ENCODE data around the gene MTURN.
A peak's percentile ranks its signal among the peaks of the same experiment; 100 is the strongest.

The MTURN gene

GRCh38 chr7:30136117-30136731 is 1.4 kb downstream of the MTURN start:
- DNase-seq: no peak

GRCh38 chr7:30136743-30137485 is 2.1 kb downstream of the MTURN start:
- no peak for DNase-seq

DNA sequence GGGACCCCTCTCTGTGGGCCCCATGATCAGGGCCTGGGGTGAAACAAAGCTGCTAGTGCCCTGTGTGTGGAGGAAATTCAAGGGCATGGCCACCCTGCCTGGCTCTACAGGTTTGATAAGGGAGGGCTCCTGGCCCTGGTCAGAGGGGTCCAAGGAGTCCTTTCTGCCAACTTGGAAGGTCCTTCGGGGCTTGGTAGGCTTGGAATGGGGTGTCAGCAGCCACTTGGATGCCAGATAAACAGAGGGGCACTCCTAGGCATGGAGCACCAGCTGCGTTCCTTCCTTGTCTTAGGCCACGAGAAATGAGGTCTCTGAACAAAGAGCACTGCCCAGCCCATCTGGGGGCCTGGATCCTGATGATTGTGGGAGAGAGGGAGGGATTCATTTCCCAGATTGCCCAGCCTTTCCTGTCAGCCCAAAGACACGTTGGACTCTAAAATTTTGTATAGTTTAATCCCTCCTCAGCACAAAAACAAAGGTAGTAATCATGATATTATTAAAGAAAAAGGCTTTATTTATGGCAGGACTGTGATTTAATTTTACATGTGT is 5.1 kb downstream of the MTURN start:
- DNase-seq: no peak

- no peak for DNase-seq
Measured at GRCh38 chr7:30140456-30140855, 5.7 kb downstream of the MTURN start.

DNA sequence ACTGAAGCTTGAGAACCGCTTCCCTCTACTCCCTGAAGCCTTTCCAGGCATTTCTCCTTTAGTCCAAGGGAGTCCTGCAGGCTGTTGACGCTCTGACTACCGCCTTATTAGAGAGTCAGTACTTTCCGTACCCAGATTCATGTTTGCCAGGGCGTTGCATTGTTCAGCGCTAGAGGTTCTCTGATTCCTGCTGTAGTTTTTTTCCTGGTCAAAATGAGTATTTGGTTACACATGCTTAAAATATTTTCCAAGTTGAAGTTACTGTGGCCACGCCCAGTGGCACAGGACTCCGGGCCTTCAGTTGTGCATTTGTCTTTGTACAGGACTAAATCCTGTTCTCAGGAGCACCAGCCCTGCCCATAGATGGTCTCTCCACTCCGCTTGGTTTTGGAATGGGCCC is 7.9 kb downstream of the MTURN start:
- DNase-seq: no peak

DNA sequence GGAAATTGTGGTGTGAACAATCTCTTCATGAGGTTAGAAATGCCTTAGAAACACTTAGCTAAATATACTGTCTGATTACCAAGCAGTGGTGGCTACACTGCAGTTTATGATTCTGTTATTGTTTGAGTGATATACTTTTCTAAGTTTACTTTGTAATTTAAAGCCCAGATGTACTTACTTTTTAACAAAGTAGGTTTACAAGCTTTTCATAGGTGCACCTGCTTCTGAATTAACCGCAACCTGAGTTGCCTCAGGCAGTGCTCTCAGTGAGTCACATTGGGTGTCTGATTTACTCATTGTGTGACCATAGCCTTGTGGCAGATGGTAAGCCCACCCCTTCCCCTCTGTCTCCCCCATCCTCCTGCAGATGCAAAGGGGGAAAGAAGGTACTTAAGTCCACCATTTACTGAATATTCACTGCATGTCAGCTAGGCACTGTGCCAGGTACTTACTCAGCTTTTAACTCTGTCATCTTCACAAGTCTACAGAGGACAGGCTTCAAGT is 9.0 kb downstream of the MTURN start:
- DNase-seq: no peak

GRCh38 chr7:30144657-30145306 is 10.0 kb downstream of the MTURN start:
- no peak for DNase-seq

DNA sequence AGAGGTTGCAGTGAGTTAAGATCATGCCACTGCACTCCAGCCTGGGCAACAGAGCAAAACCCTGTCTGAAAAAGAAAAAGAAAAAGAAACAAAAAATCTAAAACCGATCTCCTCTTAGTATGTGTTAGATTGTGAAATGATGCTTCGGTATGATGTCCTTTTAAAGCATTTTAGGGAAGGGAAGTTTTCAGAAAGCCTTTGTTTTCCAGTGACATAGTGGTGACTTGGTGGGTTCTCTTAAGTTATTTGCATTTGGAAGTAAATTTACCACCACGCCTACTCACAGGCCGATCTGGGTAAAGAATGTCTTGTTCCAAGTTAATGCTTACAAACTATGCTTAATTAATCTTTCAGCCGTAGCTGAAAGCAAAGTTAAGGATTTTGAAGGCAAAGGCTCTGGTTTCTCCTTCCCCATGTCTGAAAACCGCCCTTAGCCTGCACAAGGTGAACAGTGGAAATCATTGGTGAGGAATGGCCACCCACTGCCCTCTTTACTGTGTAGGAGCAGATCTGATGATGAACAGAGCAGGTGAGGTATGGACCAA is 10.7 kb downstream of the MTURN start:
- DNase-seq: no peak

DNA sequence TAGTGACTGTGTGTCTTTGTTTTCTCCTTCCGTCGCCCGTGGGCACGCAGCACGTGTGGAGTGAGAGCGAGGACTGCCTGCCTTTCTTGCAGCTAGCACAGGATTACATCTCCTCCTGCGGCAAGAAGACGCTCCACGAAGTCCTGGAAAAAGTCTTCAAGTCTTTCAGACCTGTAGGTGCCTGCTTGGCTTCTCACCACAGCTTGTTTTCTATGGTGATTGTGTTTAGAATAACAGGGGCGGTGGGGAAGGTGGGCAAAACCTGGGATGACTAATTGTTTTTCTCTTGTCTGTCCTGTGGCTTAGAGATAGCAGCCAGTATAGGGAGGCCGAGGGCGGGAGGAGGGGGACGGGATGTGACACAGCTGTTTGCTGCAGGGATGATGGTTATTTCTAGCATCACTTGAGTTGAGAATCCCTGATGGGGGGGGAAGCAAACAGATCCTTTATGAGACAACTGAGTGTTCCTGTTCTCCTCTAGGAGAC is 11.4 kb downstream of the MTURN start:
- peak; percentile 42 for DNase-seq

DNA sequence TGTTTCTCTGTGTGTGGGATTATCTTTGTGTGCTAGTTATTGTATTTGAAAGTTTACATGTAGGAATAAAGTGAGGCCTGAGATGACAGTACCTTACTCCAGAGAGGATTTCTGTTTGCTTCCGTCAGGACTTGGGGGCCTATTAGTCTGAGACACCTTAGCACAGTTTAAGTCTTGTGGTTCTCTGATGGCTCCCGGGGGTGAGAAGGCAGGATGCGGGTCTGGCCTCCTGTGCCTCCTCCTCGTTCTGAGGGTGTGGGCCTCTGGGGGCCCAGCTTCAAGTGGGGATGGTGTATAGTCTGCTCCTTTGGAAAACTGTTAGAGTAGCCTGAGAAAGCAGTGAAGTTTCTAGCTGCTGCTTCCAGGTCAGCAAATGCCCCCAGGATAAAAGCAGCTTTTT is 12.4 kb downstream of the MTURN start:
- DNase-seq: no peak

DNA sequence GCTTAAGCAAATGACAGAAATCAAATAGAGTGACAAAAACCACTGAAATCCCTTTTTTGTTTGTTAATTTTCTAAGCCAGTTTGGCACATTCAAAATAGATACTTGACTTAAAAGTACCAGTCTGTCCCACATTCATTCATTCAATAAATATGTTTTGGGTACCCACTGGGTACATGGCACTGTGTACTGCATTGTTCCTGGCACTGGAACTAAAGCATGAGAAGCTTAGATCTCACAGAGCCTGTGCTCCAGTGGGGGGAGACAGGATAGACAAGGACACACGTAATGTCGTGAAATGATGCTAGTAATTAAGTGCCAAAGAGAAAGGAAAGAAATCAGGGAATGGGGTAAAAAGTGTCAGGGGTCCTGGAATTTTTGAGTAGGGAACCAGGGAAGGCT is 13.0 kb downstream of the MTURN start:
- no peak for DNase-seq

- DNase-seq: no peak
Measured at GRCh38 chr7:30148426-30148825, 13.6 kb downstream of the MTURN start.

GRCh38 chr7:30148951-30149459 is 14.2 kb downstream of the MTURN start:
- no peak for DNase-seq

DNA sequence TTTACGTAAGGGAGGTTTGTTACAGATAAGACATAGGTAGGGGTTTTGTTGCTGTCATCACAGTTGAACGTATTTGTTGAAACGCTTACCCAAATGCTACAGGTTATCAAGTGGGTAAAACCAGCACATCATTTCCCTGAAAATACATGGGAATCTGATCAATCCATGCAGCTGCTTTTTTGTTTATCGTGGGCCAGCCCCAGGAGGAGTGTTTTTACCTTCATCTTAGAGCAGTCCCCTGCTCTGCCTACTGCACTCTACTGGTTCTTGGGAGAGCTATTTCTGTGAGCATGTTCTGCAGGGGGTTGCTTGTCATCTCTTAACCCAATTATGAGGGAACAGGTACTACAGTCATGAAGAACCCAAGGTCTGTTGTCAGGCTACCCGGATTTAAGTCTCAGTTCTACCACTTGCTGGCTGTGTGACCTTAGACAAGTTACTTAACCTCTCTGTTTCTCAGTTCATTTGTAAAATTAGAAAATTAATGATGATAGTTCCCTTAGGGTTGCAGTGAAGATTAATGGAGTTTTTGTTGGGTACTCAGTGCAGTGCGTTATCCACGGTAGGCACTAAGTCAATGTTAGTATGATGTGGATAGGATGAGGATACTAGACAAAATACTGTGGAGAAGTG is 15.0 kb downstream of the MTURN start:
- no peak for DNase-seq

GRCh38 chr7:30150711-30151110 is 15.9 kb downstream of the MTURN start:
- DNase-seq: no peak

DNA sequence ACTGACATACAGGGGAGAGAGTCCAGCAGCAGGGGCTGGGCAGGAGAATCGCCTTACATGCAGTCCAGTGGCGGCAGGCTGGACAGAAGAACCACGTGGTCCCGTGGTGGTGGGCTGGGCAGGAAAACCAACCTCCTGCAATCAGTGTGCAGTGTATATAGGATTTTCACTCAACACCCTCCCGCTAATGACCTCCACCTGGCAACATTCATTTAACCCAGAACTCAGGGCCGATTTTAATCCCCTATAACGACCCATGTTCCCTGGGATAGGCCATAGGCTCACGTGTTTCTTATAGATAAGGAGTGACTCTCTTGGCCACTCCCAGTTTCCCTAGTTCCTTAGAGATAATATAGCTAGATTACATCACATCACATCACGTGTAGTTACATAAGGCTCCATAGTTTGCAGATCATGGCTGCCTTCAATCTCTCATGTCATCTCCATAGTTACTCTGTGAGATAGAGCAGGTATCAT is 19.4 kb downstream of the MTURN start:
- DNase-seq: no peak

DNA sequence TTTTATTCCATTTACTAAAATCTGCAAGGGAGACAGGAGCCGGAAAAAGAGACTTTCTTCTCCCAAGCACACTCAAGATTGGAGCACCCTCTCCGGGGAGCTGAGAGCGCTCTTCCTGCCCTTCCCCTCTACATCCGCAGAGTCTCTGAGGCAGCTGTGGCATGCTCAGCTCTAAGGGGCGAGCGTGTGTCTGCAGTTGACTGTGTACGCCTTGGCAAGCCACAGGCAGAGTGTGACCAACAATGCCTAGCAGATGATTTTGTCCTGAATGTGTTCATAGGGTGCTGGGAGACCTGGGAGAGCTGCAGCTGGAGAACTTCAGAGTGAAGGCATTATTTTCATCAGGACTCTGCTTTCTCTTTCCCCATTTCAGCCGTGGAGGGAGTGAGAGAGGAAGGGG is 20.7 kb downstream of the MTURN start:
- DNase-seq: no peak

DNA sequence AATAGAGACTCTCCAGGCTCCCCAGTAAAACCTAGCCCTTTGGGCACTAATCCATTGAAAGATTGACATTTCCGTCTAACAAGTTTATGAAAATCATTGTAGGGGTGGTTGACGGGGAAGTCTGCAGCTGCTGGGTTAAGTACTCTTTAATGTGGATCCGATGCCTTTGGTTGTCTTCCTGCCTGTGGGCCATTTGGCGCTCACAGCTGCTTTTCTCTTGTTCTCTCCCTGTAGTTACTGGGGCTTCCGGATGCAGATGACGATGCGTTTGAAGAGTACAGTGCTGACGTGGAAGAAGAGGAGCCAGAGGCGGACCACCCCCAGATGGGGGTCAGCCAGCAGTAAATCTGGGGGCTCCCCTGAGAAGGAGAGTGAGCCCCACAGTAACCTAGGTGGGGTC is 22.4 kb downstream of the MTURN start:
- no peak for DNase-seq

GRCh38 chr7:30159163-30159562 is 24.4 kb downstream of the MTURN start:
- no peak for DNase-seq

DNA sequence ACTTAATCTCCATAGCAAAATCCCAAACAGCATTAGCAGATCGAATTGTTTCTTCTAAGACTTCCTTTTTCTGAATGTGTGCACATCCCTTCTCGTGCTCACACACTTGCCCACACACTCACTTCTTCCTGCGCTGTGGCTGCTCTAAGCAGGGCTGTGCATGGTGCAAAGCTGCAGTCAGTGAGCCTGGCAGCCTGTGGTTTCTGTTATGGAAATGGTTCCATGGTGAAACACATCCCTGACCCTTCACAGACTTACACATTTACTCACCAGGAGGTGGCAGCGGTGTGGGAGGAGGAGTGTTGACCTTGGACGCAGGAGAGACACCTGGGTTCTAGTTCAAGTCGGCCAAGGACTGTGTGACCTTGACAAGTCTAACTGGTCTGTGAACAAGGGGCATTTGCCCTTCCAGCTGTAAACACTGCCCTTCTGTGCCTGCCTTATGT is 24.9 kb downstream of the MTURN start:
- no peak for DNase-seq

DNA sequence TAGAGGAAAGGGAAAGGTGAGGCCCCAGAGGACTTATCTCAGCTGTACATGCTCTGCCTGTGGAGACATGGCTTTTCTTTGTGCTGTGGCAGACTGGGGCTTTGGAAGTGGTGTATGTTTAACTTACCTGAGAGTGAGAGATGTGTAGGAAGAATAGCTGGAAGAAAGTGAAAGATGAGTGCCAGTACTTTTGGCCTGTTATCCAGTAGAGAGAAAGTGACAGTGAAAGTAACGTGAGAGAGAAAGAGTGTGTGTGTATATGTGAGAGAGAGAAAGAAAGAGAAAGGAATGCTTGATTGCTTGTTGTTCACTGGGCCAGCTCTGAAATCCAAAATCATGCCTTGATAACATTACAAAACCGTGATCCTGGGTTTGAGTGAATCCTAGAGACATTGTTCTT is 25.5 kb downstream of the MTURN start:
- no peak for DNase-seq

- no peak for DNase-seq
Measured at GRCh38 chr7:30162133-30162532, 27.3 kb downstream of the MTURN start.
